Endothelial cell of umbilical vein (primary cell): ENCODE data around the gene ZNF524. TPM values are rescaled to one million over a fixed set of nuclear protein-coding genes. Genes with fewer than 3 reads are reported as not detected.

Experiments used
- BruUV-seq: library from RNA; stranded (reverse); fragments of 400-500 nt; replicated peaks from 2 replicates; lab custom pipeline; 2021; lab: Mats Ljungman, UMichigan
- CTCF ChIA-PET: fragments of 300-600, 350-600 bp; sonication (Branson Sonifier 250); formaldehyde crosslinking; loops from one replicate; lab custom pipeline; 2021; ENCODE audit warnings: antibody characterized with exemption, inconsistent platforms; lab: Charles Lee
- POLR2A ChIA-PET: fragments of 300-600, 350-600 bp; sonication (Branson Sonifier 250); formaldehyde crosslinking; loops from one replicate; lab custom pipeline; 2021; ENCODE audit warnings: antibody characterized with exemption, inconsistent platforms; lab: Charles Lee
- DNase-seq: peaks from one replicate; pipeline ENCODE4 v3.0.0-alpha.2; 2011; ENCODE audit warnings: low read depth, low spot score
- FAIRE-seq: peaks from 2 replicates; lab custom pipeline; 2011; peaks lifted over from hg19 to GRCh38; lab: Jason Lieb, UNC
- H2AFZ ChIP-seq: 2 replicates; pipeline ENCODE4 v1.6.0; 2012; ENCODE audit warnings: low read depth, low read length, control low read depth, inconsistent platforms
- H3K27ac ChIP-seq: 2 replicates; pipeline ENCODE4 v1.5.1; 2011; ENCODE audit warnings: low read depth, mild to moderate bottlenecking, control low read depth, low read length, moderate library complexity; ENCODE audit not compliant: insufficient read depth
- H3K27me3 ChIP-seq, 2 experiments: 2 replicates each; pipeline versions ENCODE4 v1.6.0 to v1.6.1; 2011; ENCODE audit warnings: low read length in 2 of 2, mixed read lengths in 1 of 2; ENCODE audit not compliant: control insufficient read depth in 2 of 2, insufficient read depth in 2 of 2
- H3K36me3 ChIP-seq, 2 experiments: 2 replicates in 1 of 2; 3 replicates in 1 of 2; pipeline ENCODE4 v1.5.1; 2011; ENCODE audit warnings: low read length in 2 of 2, mild to moderate bottlenecking in 1 of 2, moderate library complexity in 1 of 2; ENCODE audit not compliant: control insufficient read depth in 2 of 2, insufficient read depth in 2 of 2; ENCODE audit errors: extremely low read depth in 1 of 2
- H3K4me1 ChIP-seq: 3 replicates; pipeline ENCODE4 v1.5.1; 2011; ENCODE audit warnings: mild to moderate bottlenecking, low read length; ENCODE audit not compliant: control insufficient read depth, insufficient read depth; ENCODE audit errors: extremely low read depth
- H3K4me2 ChIP-seq: 2 replicates; pipeline ENCODE4 v1.6.1; 2011; ENCODE audit warnings: low read length, control low read depth, mixed read lengths; ENCODE audit not compliant: insufficient read depth
- H3K4me3 ChIP-seq, 3 experiments: fragments of 200-600 bp in 1 of 3; sonication (generic), shearing (Covaris generic) in 1 of 3; replicated peaks in 1 of 3; 2 replicates each; pipeline ENCODE4 v1.5.1; 2011 to 2016; ENCODE audit warnings: control low read depth in 3 of 3, low read length in 3 of 3, mild to moderate bottlenecking in 2 of 3, inconsistent platforms in 1 of 3, low read depth in 1 of 3, moderate library complexity in 1 of 3; ENCODE audit not compliant: insufficient read depth in 1 of 3
- H3K79me2 ChIP-seq: 2 replicates; pipeline ENCODE4 v1.6.0; 2012; ENCODE audit warnings: low read length, inconsistent platforms; ENCODE audit not compliant: control insufficient read depth, insufficient read depth
- H3K9ac ChIP-seq: replicated peaks from 2 replicates; pipeline ENCODE3; 2011; ENCODE audit warnings: low read length, control low read depth; ENCODE audit not compliant: insufficient read depth; ENCODE audit errors: extremely low read depth
- H3K9me1 ChIP-seq: replicated peaks from 3 replicates; pipeline ENCODE4 v1.6.0; 2011; ENCODE audit warnings: mild to moderate bottlenecking, low read length; ENCODE audit not compliant: control insufficient read depth, insufficient read depth; ENCODE audit errors: extremely low read depth
- H3K9me3 ChIP-seq: replicated peaks from 2 replicates; pipeline ENCODE4 v1.5.1; 2012; ENCODE audit warnings: low read length, inconsistent platforms; ENCODE audit not compliant: control insufficient read depth, insufficient read depth
- H4K20me1 ChIP-seq: replicated peaks from 2 replicates; pipeline ENCODE3; 2011; ENCODE audit warnings: mild to moderate bottlenecking, low read length; ENCODE audit not compliant: control insufficient read depth, insufficient read depth; ENCODE audit errors: extremely low read depth
- EZH2 ChIP-seq: IDR thresholded peaks from 2 replicates; pipeline ENCODE4 v1.6.1; 2012; ENCODE audit warnings: borderline replicate concordance, low read depth, mild to moderate bottlenecking, moderate library complexity, low read length, inconsistent platforms; ENCODE audit not compliant: severe bottlenecking
- FOS ChIP-seq: IDR thresholded peaks from 2 replicates; pipeline ENCODE4 v1.6.1; 2011; ENCODE audit warnings: mild to moderate bottlenecking, low read length, moderate library complexity, borderline replicate concordance; ENCODE audit not compliant: insufficient read depth
- GATA2 ChIP-seq: IDR thresholded peaks from 2 replicates; pipeline ENCODE4 v1.7.0; 2011; ENCODE audit warnings: low read depth, mild to moderate bottlenecking, moderate library complexity, mixed read lengths, low read length; ENCODE audit not compliant: insufficient read length, insufficient read depth
- JUN ChIP-seq: IDR thresholded peaks from 2 replicates; pipeline ENCODE4 v1.6.1; 2011; ENCODE audit warnings: borderline replicate concordance, low read depth; ENCODE audit not compliant: insufficient read length, insufficient read depth
- MYC ChIP-seq: IDR thresholded peaks from one replicate; pipeline ENCODE4 v1.6.1; 2011; ENCODE audit warnings: mild to moderate bottlenecking, low read depth, low read length
- POLR2A ChIP-seq: IDR thresholded peaks from 2 replicates; pipeline ENCODE4 v1.6.1; 2012; ENCODE audit warnings: low read depth, mild to moderate bottlenecking, control low read depth, low read length
- POLR2AphosphoS5 ChIP-seq: IDR thresholded peaks from 2 replicates; pipeline ENCODE4 v1.6.1; 2012; ENCODE audit warnings: low read depth, mild to moderate bottlenecking, control low read depth, low read length, moderate library complexity; ENCODE audit not compliant: insufficient read depth
- dilution Hi-C: fragments of 300-500 bp; cut with MboI; formaldehyde crosslinking; loops from one replicate; pipeline ENCODE4 v1.15.0; 2019; ENCODE audit warnings: low sequenced_read_pairs; ENCODE audit not compliant: extremely low pct_ligation_motif_present
- intact Hi-C: fragments of 100-400 bp; cut with micrococcal nuclease; formaldehyde crosslinking; loops from one replicate; pipeline ENCODE4 v1.10.0; 2022
- polyA plus RNA-seq, 4 experiments: library from polyadenylated mRNA; depleted of rRNA in 3 of 4; stranded (reverse) in 3 of 4; unstranded in 1 of 4; fragments of >200 nt; gene quantifications; 2 replicates each; pipeline versions ENCODE4 v1.2.1 to v1.2.3, GENCODE V29; 2011 to 2012; ENCODE audit warnings: missing spikeins in 1 of 4
- total RNA-seq: library from RNA; stranded (reverse); gene quantifications from 2 replicates; pipeline ENCODE4 v1.2.3, GENCODE V29; 2021
- TF ChIP-seq, protein P1 (sequence below), 2 donors: IDR thresholded peaks; 1 replicate in 1 of 2; 2 replicates in 1 of 2; pipeline ENCODE4 v1.5.1; 2011; ENCODE audit warnings: low read length in 2 of 2, mild to moderate bottlenecking in 2 of 2, moderate library complexity in 2 of 2, control low read depth in 1 of 2, inconsistent platforms in 1 of 2, low read depth in 1 of 2; ENCODE audit not compliant: insufficient read depth in 1 of 2; ENCODE audit errors: extremely low read depth in 1 of 2
- TF ChIP-seq, protein P2 (sequence below): IDR thresholded peaks from 2 replicates; pipeline ENCODE4 v1.6.1; 2011; ENCODE audit not compliant: insufficient read depth, insufficient read length

ZNF524 gene
- total and polyA plus RNA-seq, 2 donors (not counting 3 experiments of a cell fraction or from before 2014, with no cell fraction given), result 15.2 to 15.4 TPM

DNA sequence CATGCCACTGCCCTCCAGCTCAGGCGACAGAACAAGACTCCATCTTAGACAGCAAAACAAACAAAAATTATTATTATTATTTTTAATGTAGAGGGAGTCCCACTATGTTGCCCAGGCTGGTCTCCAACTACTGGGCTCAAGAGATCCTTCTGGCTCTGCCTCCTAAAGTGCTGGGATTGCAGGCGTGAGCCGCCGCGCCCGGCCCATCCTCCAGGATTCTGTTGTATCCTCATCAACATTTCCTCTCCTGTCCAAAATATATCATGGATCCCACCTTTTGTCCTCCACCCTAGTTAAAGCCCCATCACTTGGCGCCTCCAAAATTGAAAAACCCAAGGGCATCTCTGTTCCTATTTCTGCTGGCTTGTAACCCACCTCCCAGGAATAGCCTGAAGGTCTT is 23.0 kb downstream of the ZNF524 start:
- Histone ChIP-seq H3K4me3 (no peak overlapping the region), H3K79me2 (no peaks in the 10 kb centered on the region), H3K4me1 (peaks cover 6% of the 10 kb centered on the region), H3K4me2 (no peak overlapping the region), H3K27me3 (no peaks in the 10 kb centered on the region), H3K27ac (no peak overlapping the region), H3K9me3 (no peaks in the 10 kb centered on the region), H3K9me1 (no peaks in the 10 kb centered on the region), H3K9ac (no peak overlapping the region), H2AFZ (no peak overlapping the region), H3K36me3 (peaks cover 0 to 3% of the 10 kb centered on the region in 2 experiments), H4K20me1 (no peaks in the 10 kb centered on the region)
- CTCF ChIA-PET, result interaction anchor here (0.7 to 1.0 kb wide), 2 partner anchors 8 to 17 kb away, joined by 3 to 4 read pairs; no protein-coding TSS in a partner anchor
- no TSS peak for BruUV-seq
- DNase-seq (no peak), FAIRE-seq (no peak)
- no peak for TF ChIP-seq MYC
- TF ChIP-seq POLR2A, result no peak
- no peak for TF ChIP-seq GATA2
- no peak for TF ChIP-seq POLR2AphosphoS5
- TF ChIP-seq, protein P1, sequence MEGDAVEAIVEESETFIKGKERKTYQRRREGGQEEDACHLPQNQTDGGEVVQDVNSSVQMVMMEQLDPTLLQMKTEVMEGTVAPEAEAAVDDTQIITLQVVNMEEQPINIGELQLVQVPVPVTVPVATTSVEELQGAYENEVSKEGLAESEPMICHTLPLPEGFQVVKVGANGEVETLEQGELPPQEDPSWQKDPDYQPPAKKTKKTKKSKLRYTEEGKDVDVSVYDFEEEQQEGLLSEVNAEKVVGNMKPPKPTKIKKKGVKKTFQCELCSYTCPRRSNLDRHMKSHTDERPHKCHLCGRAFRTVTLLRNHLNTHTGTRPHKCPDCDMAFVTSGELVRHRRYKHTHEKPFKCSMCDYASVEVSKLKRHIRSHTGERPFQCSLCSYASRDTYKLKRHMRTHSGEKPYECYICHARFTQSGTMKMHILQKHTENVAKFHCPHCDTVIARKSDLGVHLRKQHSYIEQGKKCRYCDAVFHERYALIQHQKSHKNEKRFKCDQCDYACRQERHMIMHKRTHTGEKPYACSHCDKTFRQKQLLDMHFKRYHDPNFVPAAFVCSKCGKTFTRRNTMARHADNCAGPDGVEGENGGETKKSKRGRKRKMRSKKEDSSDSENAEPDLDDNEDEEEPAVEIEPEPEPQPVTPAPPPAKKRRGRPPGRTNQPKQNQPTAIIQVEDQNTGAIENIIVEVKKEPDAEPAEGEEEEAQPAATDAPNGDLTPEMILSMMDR (IDR thresholded peaks at IDR 0.05; ENCODE audit: extremely low read depth in 1 of 2, insufficient read depth in 1 of 2, low read depth in 1 of 2, low read length in 2 of 2), result no peak
- TF ChIP-seq JUN, result no peak
- no peak for TF ChIP-seq FOS
- TF ChIP-seq EZH2, result no peak
- TF ChIP-seq, protein P2, sequence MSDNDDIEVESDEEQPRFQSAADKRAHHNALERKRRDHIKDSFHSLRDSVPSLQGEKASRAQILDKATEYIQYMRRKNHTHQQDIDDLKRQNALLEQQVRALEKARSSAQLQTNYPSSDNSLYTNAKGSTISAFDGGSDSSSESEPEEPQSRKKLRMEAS, result no peak
- dilution Hi-C loops (no loop called here), intact Hi-C loops (no loop called here)
- POLR2A ChIA-PET, result interaction anchor here (0.6 kb wide), 1 partner anchor 75 kb away, joined by 3 read pairs; no protein-coding TSS in a partner anchor
